ENCODE data around the gene ALS2.

GRCh38 chr2:201733544-201733943 lies 47.2 kb downstream of the ALS2 start:
- no peak for TF ChIP-seq GABPA (IDR thresholded peaks at IDR 0.05; ENCODE audit: low read depth)
- TF ChIP-seq CTCF (IDR thresholded peaks at IDR 0.05; ENCODE audit: insufficient read depth, low read length): no peak
- no peak for TF ChIP-seq POLR2AphosphoS5 (IDR thresholded peaks at IDR 0.05; ENCODE audit: low read depth)
- no peak for TF ChIP-seq SPI1 (IDR thresholded peaks at IDR 0.05; ENCODE audit: borderline replicate concordance, low read depth)
